Gastroesophageal sphincter (tissue), 4 donors: ENCODE data around the gene PUS7. TPM values are rescaled to one million over a fixed set of nuclear protein-coding genes. Genes with fewer than 3 reads are reported as not detected.
"Not testable (repeated sequence)": the region's sequence is repeated elsewhere in the genome, so short reads cannot be mapped to it uniquely, and the experiment has no call there.

Experiments used
- ATAC-seq: fragments of 150-250 bp; one replicate; pipeline ENCODE4 v1.9.1; 2016; ENCODE audit warnings: mild to moderate bottlenecking, moderate library complexity
- H3K27ac ChIP-seq, 4 donors: fragments of 200-600 bp; sonication (generic) in 3 of 4; 1 replicate in 3 of 4; 2 replicates in 1 of 4; pipeline ENCODE4 v1.5.1; 2016 to 2019
- H3K27me3 ChIP-seq: fragments of 200-600 bp; sonication (generic); one replicate; pipeline ENCODE4 v1.5.1; 2019
- H3K36me3 ChIP-seq, 2 donors: fragments of 200-600 bp; sonication (generic); one replicate each; pipeline ENCODE4 v1.5.1; 2019; ENCODE audit warnings: control low read depth in 1 of 2
- H3K4me1 ChIP-seq, 3 donors: fragments of 200-600 bp; sonication (generic); 1 replicate in 2 of 3; 2 replicates in 1 of 3; pipeline ENCODE4 v1.5.1; 2016 to 2019; ENCODE audit warnings: control low read depth in 2 of 3
- H3K4me3 ChIP-seq, 2 donors: fragments of 200-600 bp; sonication (generic); one replicate each; pipeline ENCODE4 v1.5.1; 2019; ENCODE audit warnings: mild to moderate bottlenecking in 1 of 2, moderate library complexity in 1 of 2
- H3K9me3 ChIP-seq, 3 donors: fragments of 200-600 bp; sonication (generic); one replicate each; pipeline ENCODE4 v1.5.1; 2017 to 2019; ENCODE audit warnings: control low read depth in 2 of 3
- EP300 ChIP-seq: sonication (generic); formaldehyde crosslinking; IDR thresholded peaks from one replicate; pipeline ENCODE4 v1.6.1; 2017; ENCODE audit warnings: antibody characterized with exemption, mild to moderate bottlenecking
- POLR2A ChIP-seq, 2 donors: fragments of 450-650 bp; IDR thresholded peaks; one replicate each; pipeline ENCODE4 v1.6.1; 2017; ENCODE audit warnings: antibody characterized with exemption in 2 of 2, mild to moderate bottlenecking in 2 of 2, moderate library complexity in 1 of 2
- POLR2AphosphoS5 ChIP-seq: sonication (generic); formaldehyde crosslinking; IDR thresholded peaks from one replicate; pipeline ENCODE4 v1.6.1; 2017; ENCODE audit warnings: antibody characterized with exemption
- WGBS, 2 donors: methylation state at CpG; one replicate each; pipeline ENCODE4 v1.1.5; 2018; ENCODE audit warnings: low coverage in 1 of 2; 5-methylcytosine and 5-hydroxymethylcytosine counted together
- total RNA-seq, 4 donors: library from RNA; depleted of rRNA; stranded (reverse); fragments of >200 nt; gene quantifications; one replicate each; pipeline ENCODE4 v1.1.0, GENCODE V29; 2016
- TF ChIP-seq, protein P1 (sequence below), 4 experiments: fragments of 200-600 bp in 2 of 4; fragments of 450-650 bp in 2 of 4; sonication (generic) in 1 of 4; IDR thresholded peaks; one replicate each; pipeline ENCODE4 v1.5.1; 2017 to 2019; ENCODE audit warnings: antibody characterized with exemption in 4 of 4, mild to moderate bottlenecking in 2 of 4, moderate library complexity in 2 of 4

Gene PUS7
- total RNA-seq, 4 donors from 2014 or later, result 11.9 to 15.1 (median 13.2) TPM

DNA sequence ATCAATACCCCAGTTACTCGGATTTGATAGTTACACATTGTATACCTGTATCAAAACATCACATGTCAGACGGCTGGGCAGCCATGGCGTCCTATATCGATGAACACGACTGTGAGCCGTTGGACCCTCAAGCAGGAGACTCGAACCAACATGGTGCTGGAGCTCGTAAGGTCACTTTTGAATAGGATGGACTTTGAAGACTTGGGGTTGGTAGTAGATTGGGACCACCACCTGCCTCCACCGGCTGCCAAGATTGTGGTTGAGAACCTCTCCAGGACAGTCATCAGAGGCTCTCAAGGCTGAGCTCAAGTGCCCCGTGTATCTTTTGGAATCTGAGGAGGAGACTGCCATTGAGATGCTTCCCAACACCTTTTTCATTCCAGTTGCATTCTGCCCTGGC lies 8.1 kb upstream of the PUS7 start:
- TF ChIP-seq, protein P1, sequence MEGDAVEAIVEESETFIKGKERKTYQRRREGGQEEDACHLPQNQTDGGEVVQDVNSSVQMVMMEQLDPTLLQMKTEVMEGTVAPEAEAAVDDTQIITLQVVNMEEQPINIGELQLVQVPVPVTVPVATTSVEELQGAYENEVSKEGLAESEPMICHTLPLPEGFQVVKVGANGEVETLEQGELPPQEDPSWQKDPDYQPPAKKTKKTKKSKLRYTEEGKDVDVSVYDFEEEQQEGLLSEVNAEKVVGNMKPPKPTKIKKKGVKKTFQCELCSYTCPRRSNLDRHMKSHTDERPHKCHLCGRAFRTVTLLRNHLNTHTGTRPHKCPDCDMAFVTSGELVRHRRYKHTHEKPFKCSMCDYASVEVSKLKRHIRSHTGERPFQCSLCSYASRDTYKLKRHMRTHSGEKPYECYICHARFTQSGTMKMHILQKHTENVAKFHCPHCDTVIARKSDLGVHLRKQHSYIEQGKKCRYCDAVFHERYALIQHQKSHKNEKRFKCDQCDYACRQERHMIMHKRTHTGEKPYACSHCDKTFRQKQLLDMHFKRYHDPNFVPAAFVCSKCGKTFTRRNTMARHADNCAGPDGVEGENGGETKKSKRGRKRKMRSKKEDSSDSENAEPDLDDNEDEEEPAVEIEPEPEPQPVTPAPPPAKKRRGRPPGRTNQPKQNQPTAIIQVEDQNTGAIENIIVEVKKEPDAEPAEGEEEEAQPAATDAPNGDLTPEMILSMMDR (IDR thresholded peaks at IDR 0.05), result no peak
- no peak for TF ChIP-seq POLR2AphosphoS5
- no peak for TF ChIP-seq POLR2A (IDR thresholded peaks at IDR 0.05)
- TF ChIP-seq EP300, result no peak
- WGBS, 2 donors, result 93 to 96% methylated on average over 5 to 10 of the region's 10 CpGs
- Histone ChIP-seq H3K4me3 (no peak overlapping the region), H3K9me3 (no peaks in the 10 kb centered on the region), H3K36me3 (peaks cover 0 to 1% of the 10 kb centered on the region in 2 donors), H3K27me3 (no peaks in the 10 kb centered on the region), H3K27ac (no peak overlapping the region), H3K4me1 (peaks cover 4 to 32% (median 12%) of the 10 kb centered on the region in 3 donors)
- no peak for ATAC-seq

DNA sequence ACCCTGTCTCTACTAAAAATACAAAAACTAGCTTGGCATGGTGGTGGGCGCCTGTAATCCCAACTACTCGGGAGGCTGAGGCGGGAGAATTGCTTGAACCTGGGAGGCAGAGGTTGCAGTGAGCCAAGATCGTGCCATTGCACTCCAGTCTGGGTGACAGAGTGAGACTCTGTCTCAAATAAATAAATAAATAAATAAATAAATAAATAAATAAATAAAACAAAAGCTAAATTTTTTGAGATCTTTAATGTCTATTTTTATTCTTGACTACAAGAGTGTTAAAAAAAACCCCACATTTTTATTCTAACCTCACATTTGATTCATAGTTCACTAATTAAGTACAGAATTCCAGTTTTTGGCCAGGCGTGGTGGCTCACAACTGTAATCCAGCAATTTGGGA lies 5.7 kb upstream of the PUS7 start:
- H3K9me3 ChIP-seq, ATAC-seq, H3K27me3 ChIP-seq, H3K27ac ChIP-seq, H3K4me3 ChIP-seq, H3K36me3 ChIP-seq: not testable (repeated sequence)
- H3K4me1 ChIP-seq, result peaks cover 0 to 16% (median 2%) of the 10 kb centered on the region in 3 donors
- 92 to 100% methylated on average over 2 to 5 of the region's 5 CpGs for WGBS, 2 donors

DNA sequence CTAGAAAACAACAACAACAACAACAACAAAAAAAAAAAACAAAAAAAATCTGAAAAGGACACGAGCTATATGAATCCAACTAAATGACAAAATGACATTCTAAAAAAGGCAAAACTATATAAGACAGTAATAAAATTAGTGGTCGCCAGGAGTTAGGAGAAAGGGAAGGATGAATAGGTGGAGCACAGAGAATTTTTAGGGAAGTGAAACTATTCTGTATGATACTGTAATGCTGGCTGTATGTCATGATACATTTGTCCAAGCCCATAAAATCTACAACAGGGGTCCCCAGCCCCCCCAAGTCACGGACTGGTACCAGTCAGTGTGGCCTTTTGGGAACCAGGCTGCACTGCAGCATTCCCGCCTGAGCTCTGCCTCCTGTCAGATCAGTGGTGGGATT lies 2.8 kb upstream of the PUS7 start:
- H3K36me3 ChIP-seq, result no peaks in the 10 kb centered on the region
- no peaks in the 10 kb centered on the region for H3K27me3 ChIP-seq
- no peak for ATAC-seq
- no peak overlapping the region for H3K27ac ChIP-seq
- no peak overlapping the region for H3K4me3 ChIP-seq
- TF ChIP-seq POLR2AphosphoS5, result no peak
- no peak for TF ChIP-seq POLR2A (IDR thresholded peaks at IDR 0.05)
- TF ChIP-seq, protein P1 (IDR thresholded peaks at IDR 0.05), result no peak
- no peak for TF ChIP-seq EP300
- H3K9me3 ChIP-seq, result no peaks in the 10 kb centered on the region
- WGBS, 2 donors, result 85% methylated on average over 4 of the region's 4 CpGs; no CpG with 5 or more reads in 1 of the 2 donors
- peaks cover 0 to 19% (median 0%) of the 10 kb centered on the region in 3 donors for H3K4me1 ChIP-seq

DNA sequence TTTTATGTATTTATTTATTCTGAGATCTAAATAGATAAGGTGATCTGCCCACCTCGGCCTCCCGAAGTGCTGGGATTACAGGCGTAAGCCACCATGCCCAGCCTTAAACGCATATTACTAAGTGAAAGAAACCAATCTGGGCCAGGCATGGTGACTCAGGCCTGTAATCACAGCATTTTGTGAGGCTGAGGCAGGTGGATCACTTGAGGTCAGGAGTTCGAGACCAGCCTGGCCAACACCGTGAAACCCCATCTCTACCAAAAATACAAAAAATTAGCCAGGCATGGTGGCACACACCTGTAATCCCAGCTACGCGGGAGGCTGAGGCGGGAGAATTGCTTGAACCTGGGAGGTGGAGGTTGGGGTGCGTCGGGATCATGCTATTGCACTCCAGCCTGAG lies 2.4 kb upstream of the PUS7 start:
- 84 to 85% methylated on average over 4 to 5 of the region's 11 CpGs for WGBS, 2 donors
- peaks cover 0 to 19% (median 0%) of the 10 kb centered on the region in 3 donors for H3K4me1 ChIP-seq
- H3K27me3 ChIP-seq, H3K36me3 ChIP-seq, H3K9me3 ChIP-seq, ATAC-seq, H3K27ac ChIP-seq, H3K4me3 ChIP-seq: not testable (repeated sequence)

DNA sequence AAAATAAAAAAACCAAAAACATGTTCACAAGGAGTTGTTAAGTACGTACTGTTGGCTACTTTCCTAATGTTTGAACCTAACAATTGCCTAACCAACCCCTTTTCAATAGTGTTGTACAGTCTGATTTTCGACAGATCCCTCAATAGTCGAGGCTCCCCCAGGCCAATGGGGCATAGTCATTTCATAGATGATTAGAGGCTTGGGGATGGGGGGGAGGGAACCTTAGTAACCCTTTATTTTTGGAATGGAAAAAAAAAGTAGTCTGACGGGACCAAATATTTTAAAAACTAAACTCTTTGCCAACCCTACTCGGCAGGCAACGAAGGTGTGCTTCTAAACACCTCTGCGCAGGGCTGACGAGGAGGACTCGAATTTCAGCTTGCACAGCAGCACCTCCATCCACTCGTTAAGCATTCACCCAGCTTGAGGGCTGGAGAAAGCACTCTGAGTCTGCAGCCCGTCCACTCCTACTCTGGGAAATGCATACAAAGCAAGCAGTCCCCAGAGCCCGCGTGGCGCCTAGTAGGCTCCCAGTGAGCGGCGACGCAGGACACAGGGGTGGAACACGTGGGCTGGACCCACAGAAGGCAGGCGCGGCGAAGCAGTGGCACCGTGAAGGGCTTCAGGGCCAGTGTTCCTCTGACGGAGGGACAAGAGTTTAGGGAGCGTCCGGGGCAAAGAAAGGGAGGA lies 899 bp downstream of the PUS7 start:
- WGBS, 2 donors, result 11 to 17% methylated on average over 10 to 13 of the region's 25 CpGs
- Histone ChIP-seq H3K9me3 (no peaks in the 10 kb centered on the region), H3K4me3 (peak overlapping the region; percentile 61), H3K27me3 (no peaks in the 10 kb centered on the region), H3K27ac (peak overlapping the region; percentile 61 to 96 (median 91)), H3K4me1 (peaks cover 0 to 19% (median 0%) of the 10 kb centered on the region in 3 donors), H3K36me3 (peaks cover 0 to 3% of the 10 kb centered on the region in 2 donors)
- ATAC-seq, result peak; percentile 33
- TF ChIP-seq, protein P1 (IDR thresholded peaks at IDR 0.05), result no peak
- TF ChIP-seq EP300, result no peak
- TF ChIP-seq POLR2AphosphoS5, result peak; percentile 6

DNA sequence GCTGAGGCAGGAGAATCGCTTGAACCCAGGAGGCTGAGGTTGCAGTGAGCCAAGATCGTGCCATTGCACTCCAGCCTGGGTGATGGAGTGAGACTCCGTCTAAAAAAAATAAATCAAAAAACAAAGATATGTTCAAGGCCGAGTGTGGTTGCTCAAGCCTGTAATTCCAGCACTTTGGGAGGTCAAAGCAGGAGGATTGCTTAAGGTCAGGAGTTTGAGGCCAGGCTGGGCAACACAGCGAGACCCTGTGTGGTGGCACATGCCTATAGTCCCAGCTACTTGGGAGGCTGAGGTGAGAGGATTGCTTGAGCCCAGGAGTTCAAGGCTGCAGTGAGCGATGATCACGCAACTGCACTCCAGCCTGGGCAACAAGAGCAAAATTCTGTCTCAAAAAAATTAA lies 1.5 kb downstream of the PUS7 start:
- H3K36me3 ChIP-seq, ATAC-seq, H3K9me3 ChIP-seq, H3K4me3 ChIP-seq, H3K27me3 ChIP-seq: not testable (repeated sequence)
- H3K27ac ChIP-seq, result peak overlapping the region in 2 of 4 donors; percentile 90 to 92
- peaks cover 0 to 19% (median 0%) of the 10 kb centered on the region in 3 donors for H3K4me1 ChIP-seq
- 89 to 97% methylated on average over 5 to 7 of the region's 7 CpGs for WGBS, 2 donors
